Endothelial cell of umbilical vein (primary cell): ENCODE measurements around the gene SMG1.

Experiments used
- CTCF ChIP-seq, 2 donors: IDR thresholded peaks; 1 replicate in 1 of 2; 2 replicates in 1 of 2; pipeline ENCODE4 v1.5.1; 2011; ENCODE audit warnings: low read length in 2 of 2, mild to moderate bottlenecking in 2 of 2, moderate library complexity in 2 of 2, control low read depth in 1 of 2, inconsistent platforms in 1 of 2, low read depth in 1 of 2; ENCODE audit not compliant: insufficient read depth in 1 of 2; ENCODE audit errors: extremely low read depth in 1 of 2
- EZH2 ChIP-seq: IDR thresholded peaks from 2 replicates; pipeline ENCODE4 v1.6.1; 2012; ENCODE audit warnings: borderline replicate concordance, low read depth, mild to moderate bottlenecking, moderate library complexity, low read length, inconsistent platforms; ENCODE audit not compliant: severe bottlenecking
- FOS ChIP-seq: IDR thresholded peaks from 2 replicates; pipeline ENCODE4 v1.6.1; 2011; ENCODE audit warnings: mild to moderate bottlenecking, low read length, moderate library complexity, borderline replicate concordance; ENCODE audit not compliant: insufficient read depth
- POLR2A ChIP-seq: IDR thresholded peaks from 2 replicates; pipeline ENCODE4 v1.6.1; 2012; ENCODE audit warnings: low read depth, mild to moderate bottlenecking, control low read depth, low read length
- POLR2AphosphoS5 ChIP-seq: IDR thresholded peaks from 2 replicates; pipeline ENCODE4 v1.6.1; 2012; ENCODE audit warnings: low read depth, mild to moderate bottlenecking, control low read depth, low read length, moderate library complexity; ENCODE audit not compliant: insufficient read depth

GRCh38 chr16:18943414-18943813 lies 17.2 kb upstream of the SMG1 start:
- TF ChIP-seq POLR2AphosphoS5 (no peak), CTCF (IDR thresholded peaks at IDR 0.05; ENCODE audit: extremely low read depth in 1 of 2, insufficient read depth in 1 of 2, low read depth in 1 of 2, low read length in 2 of 2) (no peak), EZH2 (no peak), POLR2A (no peak), FOS (no peak)
